HG03342 (cell line): ENCODE results near the gene CD300H.
A peak's percentile ranks its signal among the peaks of the same experiment; 100 is the strongest.
"Not testable (repeated sequence)": the region's sequence is repeated elsewhere in the genome, so short reads cannot be mapped to it uniquely, and the experiment has no call there.

Source experiments
- ATAC-seq: cut with Tn5 transposase; IDR thresholded peaks from one replicate; pipeline ENCODE4 v1.9.1; 2021; ENCODE audit warnings: mild to moderate bottlenecking, moderate library complexity; ENCODE audit not compliant: unreplicated experiment

The CD300H gene

DNA sequence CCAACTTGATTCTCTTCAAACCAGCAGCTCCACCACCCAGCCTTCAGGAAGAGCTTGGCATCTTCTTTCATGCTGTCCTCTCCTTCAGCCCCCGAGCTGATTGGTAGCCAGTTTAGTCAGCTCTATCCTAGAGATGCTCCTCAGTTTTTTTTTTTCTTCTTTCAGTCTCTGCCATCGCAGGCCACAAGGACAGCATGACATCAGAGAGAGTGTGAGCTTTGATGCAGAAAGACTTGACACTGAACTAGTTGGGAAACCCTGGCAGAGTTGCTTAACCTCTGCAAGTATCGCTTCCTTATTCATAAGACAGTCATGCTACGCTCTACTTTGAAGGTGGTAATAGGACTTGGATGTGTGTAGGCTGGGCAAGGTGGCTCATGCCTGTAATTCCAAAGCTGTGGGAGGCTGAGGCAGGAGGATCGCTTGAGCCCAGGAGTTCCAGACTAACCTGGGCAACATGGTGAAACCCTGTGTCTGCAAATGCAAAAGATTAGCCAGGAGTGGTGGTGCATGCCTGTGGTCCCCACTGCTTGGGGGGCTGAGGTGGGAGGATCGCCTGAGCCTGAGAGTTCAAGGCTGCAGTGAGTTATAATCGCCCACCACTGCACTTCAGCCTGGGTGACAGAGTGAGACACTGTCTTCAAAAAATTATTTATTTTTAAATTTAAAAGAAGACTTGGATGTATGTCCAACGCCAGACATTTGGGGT, 38.7 kb downstream of the CD300H start:
- peak; percentile 77 for ATAC-seq

DNA sequence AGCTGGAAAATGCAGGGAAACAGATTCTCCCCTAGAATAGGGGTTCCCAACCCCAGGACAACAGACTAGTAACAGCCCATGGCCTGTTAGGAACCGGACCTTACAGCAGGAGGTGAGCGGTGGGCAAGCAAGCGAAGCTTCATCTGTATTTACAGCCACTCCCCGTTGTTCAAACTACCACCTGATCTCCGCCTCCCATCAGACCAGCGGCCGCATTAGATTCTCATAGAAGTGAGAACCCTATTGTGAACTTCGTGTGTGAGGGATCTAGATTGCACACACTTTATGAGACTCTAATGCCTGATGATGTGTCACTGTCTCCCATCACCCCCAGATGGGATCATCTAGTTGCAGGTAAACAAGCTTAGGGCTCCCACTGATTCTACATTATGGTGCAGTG, 39.6 kb downstream of the CD300H start:
- ATAC-seq, result no peak

DNA sequence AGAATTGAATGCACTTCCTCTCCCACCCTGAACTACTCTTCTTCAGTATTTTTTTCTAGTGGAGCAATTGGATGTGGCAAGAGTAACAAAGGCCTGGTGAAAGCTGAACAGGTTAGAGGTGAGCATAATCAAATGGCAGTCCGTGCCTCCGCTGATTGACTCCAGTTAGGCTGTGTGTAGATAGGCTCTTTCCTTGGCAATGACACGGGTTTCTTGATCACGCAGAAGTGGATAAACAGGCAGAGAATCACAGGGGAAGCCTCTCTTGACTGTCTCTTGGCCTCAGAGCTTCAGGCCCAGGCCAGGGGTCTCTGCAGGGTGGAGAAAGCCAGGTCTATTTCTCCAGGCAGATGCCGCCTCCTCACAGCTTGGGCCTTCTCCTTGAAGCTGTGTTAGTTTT, 40.2 kb downstream of the CD300H start:
- ATAC-seq, result no peak

DNA sequence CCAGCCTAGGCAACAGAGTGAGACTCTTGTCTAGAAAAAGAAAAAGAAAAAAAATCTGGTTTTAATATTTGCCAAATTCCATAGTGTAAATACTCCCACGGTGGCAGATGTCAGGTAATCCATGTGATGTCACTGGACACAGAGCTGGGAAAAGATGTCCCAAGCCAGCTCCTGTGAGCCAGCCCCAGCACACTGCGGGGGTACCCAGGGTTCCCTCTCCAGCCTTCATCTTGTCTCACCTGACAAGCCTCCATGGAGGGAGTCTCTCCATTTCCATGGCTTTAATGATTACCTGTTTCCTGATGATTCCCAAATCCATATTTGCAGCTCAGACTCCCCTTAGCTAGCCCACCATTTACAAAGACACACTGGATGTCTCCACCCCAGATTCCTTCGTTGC, 40.6 kb downstream of the CD300H start:
- ATAC-seq, result no peak

- no peak for ATAC-seq
Observed at GRCh38 chr17:74525781-74526288, 41.5 kb downstream of the CD300H start.

DNA sequence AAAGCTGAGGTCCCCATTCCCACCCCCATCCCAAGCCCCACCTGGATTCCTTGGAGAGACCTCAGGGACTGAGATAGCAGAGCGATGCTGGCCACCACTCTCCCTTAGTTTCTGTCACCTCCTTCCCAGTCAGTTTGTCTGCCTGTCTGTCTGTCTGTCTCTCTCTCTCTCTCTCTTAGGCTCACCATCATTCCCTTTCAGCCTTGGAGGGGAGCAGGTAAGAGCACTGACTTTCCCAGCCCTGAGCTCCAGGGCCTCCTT, 41.9 kb downstream of the CD300H start:
- no peak for ATAC-seq

DNA sequence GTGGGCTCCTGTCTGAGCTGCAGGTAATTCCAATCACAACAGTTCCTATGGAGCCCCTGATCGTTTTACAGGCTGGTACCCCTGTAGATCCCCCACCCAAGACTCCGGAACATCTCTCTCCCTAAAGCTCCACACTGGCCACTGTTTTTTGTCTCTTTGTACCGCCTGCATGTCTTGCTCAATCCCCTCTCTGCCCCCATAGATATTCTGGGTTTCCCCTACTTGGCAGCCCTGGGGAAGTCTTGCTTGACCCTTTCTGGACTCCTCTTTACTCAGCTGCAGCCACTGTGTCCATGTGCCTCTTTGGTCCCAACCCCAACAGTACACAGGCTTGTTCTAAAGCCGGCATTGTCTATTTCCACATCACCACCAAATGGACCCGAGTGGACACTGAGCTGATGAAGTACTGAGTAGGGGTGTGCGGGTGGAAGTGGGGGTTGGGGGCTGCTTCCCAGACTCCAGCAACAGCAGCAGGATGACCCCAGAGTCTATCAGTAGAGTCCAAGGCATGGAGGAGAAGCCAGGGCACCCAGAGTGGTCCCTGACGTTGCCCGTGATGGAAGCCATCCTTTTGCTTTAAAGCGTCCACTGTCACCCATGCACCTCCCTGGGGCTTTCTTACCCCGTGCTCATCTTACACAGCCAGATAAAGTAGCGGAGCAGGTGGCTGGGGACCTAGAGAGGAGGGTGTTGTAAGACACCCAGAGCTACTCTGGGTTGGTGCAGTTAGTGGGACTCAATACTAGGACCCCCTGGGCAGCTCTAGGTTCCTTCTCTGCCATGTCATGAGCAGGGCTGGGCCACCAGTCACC, 42.5 kb downstream of the CD300H start:
- no peak for ATAC-seq

DNA sequence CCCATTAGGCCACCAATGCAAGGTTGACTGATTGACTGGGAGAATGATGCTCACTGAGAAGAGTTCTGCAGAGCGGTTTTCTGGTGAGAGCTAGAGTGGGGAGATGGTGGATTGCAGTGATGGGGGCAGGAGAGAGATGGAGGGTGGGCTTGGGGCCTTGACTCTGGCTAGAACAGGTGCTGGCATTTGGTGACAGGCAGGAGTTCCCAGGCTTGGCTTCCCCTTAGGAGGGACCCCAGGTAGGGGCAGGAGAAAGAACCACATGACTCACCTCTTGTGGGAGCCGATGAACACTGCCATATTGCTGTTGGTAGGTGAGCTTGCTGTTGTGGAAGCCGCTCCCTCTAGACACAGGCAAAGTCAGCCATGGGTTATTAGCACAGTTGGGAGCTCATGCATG, 44.0 kb downstream of the CD300H start:
- ATAC-seq, result no peak

- no peak for ATAC-seq
Observed at GRCh38 chr17:74522381-74523105, 44.8 kb downstream of the CD300H start.

- no peak for ATAC-seq
Observed at GRCh38 chr17:74521701-74522201, 45.6 kb downstream of the CD300H start.

- ATAC-seq, result no peak
Observed at GRCh38 chr17:74520790-74521480, 46.4 kb downstream of the CD300H start.

GRCh38 chr17:74520016-74520434, 47.3 kb downstream of the CD300H start:
- no peak for ATAC-seq

DNA sequence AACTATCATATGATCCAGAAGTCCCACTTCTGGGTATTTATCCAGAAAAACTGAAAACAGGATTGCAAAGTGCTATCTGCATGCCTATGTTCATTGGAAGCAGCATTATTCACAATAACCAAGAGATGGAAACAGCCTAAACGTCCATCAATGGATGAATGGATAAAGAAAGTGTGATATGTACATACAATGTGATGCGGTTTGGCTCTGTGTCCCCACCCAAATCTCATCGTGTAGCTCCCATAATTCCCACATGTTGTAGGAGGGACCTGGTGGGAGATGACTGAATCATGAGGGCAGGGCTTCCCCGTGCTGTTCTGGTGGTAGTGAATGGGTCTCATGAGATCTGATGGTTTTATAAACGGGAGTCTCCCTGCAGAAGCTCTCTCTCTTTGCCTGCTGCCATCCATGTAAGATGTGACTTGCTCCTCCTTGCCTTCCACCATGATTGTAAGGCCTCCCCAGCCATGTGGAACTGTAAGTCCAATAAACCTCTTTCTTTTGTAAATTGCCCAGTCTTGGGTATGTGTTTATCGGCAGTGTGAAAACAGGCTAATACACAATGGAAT, 48.8 kb downstream of the CD300H start:
- ATAC-seq, result not testable (repeated sequence)

DNA sequence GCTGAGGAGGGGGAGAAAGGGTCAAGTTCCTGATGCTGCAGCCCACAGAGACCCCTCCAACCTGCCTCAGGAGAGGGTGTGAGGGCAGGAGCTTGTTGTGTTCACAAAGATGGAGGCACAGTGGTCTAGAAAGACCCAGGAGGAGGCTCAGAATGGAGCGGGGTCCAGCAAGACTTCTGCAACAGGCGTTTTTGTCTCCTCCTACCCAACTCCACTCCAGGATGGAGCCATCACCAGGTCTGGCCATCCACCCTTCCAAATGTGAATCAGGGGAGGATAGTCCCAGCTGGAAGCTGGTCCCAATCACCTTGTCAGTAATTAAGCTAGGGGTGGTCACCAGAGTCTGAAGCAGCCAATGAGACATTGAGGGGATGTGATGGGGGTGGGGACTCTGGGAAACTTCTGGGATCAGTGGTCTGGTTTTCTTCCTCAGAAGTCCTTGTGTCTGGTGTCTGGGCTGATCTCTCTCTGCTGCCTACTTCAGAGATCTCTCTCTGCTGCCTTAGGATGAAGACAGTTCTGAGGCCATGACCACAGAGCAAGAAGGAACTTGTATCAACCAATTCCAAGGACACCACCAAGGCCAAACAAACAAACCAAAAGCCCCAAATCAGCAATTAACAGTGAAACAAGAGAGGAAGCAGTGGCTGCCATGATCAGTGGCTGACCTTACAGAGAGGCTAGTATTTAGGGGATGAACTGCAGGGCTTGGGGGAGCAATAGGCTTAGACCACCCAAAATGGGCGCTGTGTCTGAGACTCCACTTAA, 50.6 kb downstream of the CD300H start:
- ATAC-seq, result no peak

DNA sequence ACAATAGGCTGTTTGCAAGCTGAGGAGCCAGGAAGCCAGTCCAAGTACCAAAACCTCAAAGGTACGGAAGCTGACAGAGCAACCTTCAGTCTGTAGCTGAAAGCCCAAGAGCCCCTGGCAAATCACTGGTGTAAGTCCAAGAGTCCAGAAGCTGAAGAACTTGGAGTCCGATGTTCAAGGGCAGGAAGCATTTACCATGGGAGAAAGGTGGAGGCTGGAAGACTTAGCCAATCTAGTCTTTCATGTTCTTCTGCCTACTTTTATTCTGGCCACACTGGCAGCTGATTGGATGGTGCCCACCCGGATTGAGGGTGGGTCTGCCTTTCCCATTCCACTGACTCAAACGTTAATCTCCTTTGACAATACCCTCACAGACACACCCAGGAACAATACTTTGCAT, 51.4 kb downstream of the CD300H start:
- ATAC-seq, result no peak

GRCh38 chr17:74514632-74515334, 52.5 kb downstream of the CD300H start:
- no peak for ATAC-seq

- ATAC-seq, result no peak
Observed at GRCh38 chr17:74513987-74514631, 53.2 kb downstream of the CD300H start.

DNA sequence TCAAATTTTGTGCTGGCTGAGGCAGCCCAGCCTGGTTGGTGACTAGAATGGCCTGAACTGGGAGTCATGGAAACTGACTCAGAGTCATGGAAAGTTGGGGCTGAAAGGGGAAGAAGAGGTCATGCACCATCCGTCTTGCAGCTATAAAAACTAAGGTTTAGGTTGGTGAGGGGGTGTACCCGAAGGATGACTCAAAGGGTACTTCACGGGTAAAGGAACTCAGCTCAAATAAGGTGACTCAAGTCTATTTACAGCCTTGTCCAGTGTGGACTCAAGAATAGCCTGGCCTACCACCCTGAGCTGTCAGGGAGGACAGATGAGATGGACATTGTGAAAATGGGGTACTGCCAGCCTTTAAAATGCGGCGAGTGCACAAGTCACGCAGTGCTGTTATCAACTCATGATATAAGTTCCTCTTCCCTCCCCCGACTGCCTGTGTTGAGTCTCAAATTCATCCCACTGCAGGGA, 54.7 kb downstream of the CD300H start:
- peak; percentile 65 for ATAC-seq

- ATAC-seq, result no peak
Observed at GRCh38 chr17:74512036-74512435, 55.3 kb downstream of the CD300H start.
